OCI-LY1 (cell line): ENCODE data around the gene BNIP3.

Experiments
- H2AFZ ChIP-seq: fragments of 200-600 bp; sonication (generic), shearing (Covaris generic); 2 replicates; pipeline ENCODE4 v1.6.0; 2014; ENCODE audit warnings: antibody characterized with exemption, mild to moderate bottlenecking, low read length
- H3F3A ChIP-seq: fragments of 200-600 bp; sonication (generic), shearing (Covaris generic); 2 replicates; pipeline ENCODE4 v1.6.0; 2014; ENCODE audit warnings: mild to moderate bottlenecking, antibody characterized with exemption, low read length, moderate library complexity; ENCODE audit not compliant: insufficient read depth
- H3K27ac ChIP-seq: fragments of 200-600 bp; sonication (generic); 2 replicates; pipeline ENCODE4 v1.5.1; 2014; ENCODE audit warnings: low read length, mixed run types, mild to moderate bottlenecking, low read depth; ENCODE audit not compliant: poor library complexity, severe bottlenecking
- H3K27me3 ChIP-seq: fragments of 200-600 bp; sonication (generic); 2 replicates; pipeline ENCODE4 v1.6.0; 2014; ENCODE audit warnings: antibody characterized with exemption, mild to moderate bottlenecking, low read length, moderate library complexity; ENCODE audit not compliant: insufficient read depth
- H3K36me3 ChIP-seq: fragments of 200-600 bp; sonication (generic); 2 replicates; pipeline ENCODE4 v1.6.1; 2014; ENCODE audit warnings: mild to moderate bottlenecking, antibody characterized with exemption, low read length, moderate library complexity, mixed read lengths; ENCODE audit not compliant: insufficient read depth
- H3K4me1 ChIP-seq: fragments of 200-600 bp; sonication (generic); 2 replicates; pipeline ENCODE4 v1.5.1; 2014; ENCODE audit warnings: mild to moderate bottlenecking, low read length, moderate library complexity; ENCODE audit not compliant: insufficient read depth, severe bottlenecking
- H3K4me2 ChIP-seq: fragments of 200-600 bp; sonication (generic), shearing (Covaris generic); 2 replicates; pipeline ENCODE4 v1.6.1; 2014; ENCODE audit warnings: low read length
- H3K4me3 ChIP-seq: fragments of 200-600 bp; sonication (generic); 2 replicates; pipeline ENCODE4 v1.5.1; 2014; ENCODE audit warnings: low read length, low read depth, mild to moderate bottlenecking, mixed read lengths; ENCODE audit not compliant: poor library complexity, severe bottlenecking
- H3K79me2 ChIP-seq: fragments of 200-600 bp; shearing (Covaris generic); 2 replicates; pipeline ENCODE4 v1.6.1; 2016; ENCODE audit warnings: mixed run types, low read length, mixed read lengths; ENCODE audit not compliant: insufficient read depth
- H3K9ac ChIP-seq: fragments of 200-600 bp; sonication (generic), shearing (Covaris generic); 2 replicates; pipeline ENCODE4 v1.6.1; 2014; ENCODE audit warnings: mild to moderate bottlenecking, low read length, mixed read lengths
- H3K9me2 ChIP-seq: fragments of 200-600 bp; sonication (generic), shearing (Covaris generic); 2 replicates; pipeline ENCODE4 v1.6.1; 2014; ENCODE audit warnings: low read depth, mild to moderate bottlenecking, low read length, mixed read lengths
- H3K9me3 ChIP-seq: fragments of 200-600 bp; shearing (Covaris generic); 2 replicates; pipeline ENCODE4 v1.6.1; 2014; ENCODE audit warnings: low read length, mixed read lengths
- H4K20me1 ChIP-seq: fragments of 200-600 bp; sonication (generic), shearing (Covaris generic); 2 replicates; pipeline ENCODE4 v1.6.0; 2016; ENCODE audit warnings: mild to moderate bottlenecking, low read length; ENCODE audit not compliant: insufficient read depth
- EZH2 ChIP-seq: fragments of 200-600 bp; sonication (generic), shearing (Covaris generic); IDR thresholded peaks from 2 replicates; pipeline ENCODE4 v1.8.0; 2017; ENCODE audit warnings: borderline replicate concordance, mixed run types, mild to moderate bottlenecking, antibody characterized with exemption, low read length, moderate library complexity, mixed read lengths
- TF ChIP-seq, protein P1 (sequence below): fragments of 200-600 bp; sonication (generic), shearing (Covaris generic); IDR thresholded peaks from 2 replicates; pipeline ENCODE4 v1.5.1; 2017; ENCODE audit warnings: mild to moderate bottlenecking, antibody characterized with exemption, low read length, moderate library complexity, mixed read lengths

The BNIP3 gene

DNA sequence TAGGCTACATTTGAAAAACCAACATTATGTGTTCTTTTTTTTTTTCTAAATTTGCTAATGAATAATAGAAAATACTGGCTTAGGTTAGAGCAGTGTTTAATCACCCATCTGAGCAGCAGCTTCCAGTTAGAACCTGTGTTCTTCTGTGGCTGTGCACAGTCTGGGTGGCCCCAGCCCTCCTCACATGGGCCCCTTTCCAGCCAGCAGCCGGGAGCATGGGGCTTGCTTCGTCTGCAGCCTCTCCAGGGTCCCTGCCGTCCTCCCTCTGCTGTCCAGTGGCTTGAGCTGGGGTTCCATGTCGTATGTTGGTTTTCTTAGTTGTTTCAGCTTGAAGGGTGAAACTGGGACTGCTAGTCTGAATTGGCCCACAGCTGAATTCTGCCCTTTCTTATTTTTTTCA lies 37.3 kb downstream of the BNIP3 start:
- H2AFZ ChIP-seq = no peak overlapping the region
- H3F3A ChIP-seq = no peaks in the 10 kb centered on the region
- no peaks in the 10 kb centered on the region for H3K9me3 ChIP-seq
- no peaks in the 10 kb centered on the region for H3K4me1 ChIP-seq
- H4K20me1 ChIP-seq = no peaks in the 10 kb centered on the region
- peaks cover 83% of the 10 kb centered on the region for H3K36me3 ChIP-seq
- H3K27ac ChIP-seq = no peak overlapping the region
- H3K27me3 ChIP-seq = no peaks in the 10 kb centered on the region
- H3K9me2 ChIP-seq = no peaks in the 10 kb centered on the region
- H3K9ac ChIP-seq = no peak overlapping the region
- H3K4me3 ChIP-seq = no peak overlapping the region
- H3K79me2 ChIP-seq = no peaks in the 10 kb centered on the region
- no peak overlapping the region for H3K4me2 ChIP-seq
- TF ChIP-seq EZH2 = no peak
- TF ChIP-seq, protein P1, sequence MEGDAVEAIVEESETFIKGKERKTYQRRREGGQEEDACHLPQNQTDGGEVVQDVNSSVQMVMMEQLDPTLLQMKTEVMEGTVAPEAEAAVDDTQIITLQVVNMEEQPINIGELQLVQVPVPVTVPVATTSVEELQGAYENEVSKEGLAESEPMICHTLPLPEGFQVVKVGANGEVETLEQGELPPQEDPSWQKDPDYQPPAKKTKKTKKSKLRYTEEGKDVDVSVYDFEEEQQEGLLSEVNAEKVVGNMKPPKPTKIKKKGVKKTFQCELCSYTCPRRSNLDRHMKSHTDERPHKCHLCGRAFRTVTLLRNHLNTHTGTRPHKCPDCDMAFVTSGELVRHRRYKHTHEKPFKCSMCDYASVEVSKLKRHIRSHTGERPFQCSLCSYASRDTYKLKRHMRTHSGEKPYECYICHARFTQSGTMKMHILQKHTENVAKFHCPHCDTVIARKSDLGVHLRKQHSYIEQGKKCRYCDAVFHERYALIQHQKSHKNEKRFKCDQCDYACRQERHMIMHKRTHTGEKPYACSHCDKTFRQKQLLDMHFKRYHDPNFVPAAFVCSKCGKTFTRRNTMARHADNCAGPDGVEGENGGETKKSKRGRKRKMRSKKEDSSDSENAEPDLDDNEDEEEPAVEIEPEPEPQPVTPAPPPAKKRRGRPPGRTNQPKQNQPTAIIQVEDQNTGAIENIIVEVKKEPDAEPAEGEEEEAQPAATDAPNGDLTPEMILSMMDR = no peak

DNA sequence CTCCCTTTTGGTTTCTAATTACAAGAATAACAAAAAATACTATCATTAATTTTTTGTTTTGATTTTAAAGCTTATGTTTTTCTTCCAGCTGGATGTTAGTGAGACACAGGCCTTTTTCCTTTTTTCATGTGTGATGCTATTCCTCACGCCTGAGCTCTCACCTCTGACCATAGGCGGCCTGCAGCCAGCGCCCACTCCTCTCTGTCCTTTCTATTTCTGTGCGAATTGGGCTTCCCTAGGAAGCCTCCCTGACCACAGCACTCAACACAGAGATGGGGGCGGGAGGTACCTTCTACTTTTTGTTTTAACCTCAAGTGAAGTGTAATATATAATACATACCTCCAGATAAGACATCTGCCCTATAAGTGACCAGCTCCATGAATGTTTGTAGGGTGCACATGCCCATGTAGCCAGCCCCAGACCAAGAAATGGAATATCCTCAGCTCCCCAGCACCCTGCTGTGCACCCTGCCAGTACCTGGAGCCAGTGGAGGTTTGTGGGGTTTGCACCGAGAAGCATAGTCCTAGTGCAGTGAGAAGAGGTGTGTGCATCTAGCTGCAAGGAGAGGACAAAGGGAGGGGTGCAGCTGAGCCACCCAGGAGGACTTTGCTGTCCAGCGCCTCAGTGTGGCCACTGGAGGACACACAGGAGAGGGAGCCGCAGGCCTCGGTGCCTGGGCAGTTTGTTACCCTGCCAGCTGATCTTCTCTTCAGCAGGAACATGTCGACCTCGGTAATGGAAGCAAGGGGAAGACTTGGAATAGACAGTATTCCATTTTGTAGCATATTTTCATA lies 38.5 kb downstream of the BNIP3 start:
- H3K4me2 ChIP-seq = no peak overlapping the region
- no peak overlapping the region for H3K27ac ChIP-seq
- no peaks in the 10 kb centered on the region for H3K79me2 ChIP-seq
- H3K9me3 ChIP-seq = no peaks in the 10 kb centered on the region
- no peaks in the 10 kb centered on the region for H4K20me1 ChIP-seq
- H3K9ac ChIP-seq = no peak overlapping the region
- H3K27me3 ChIP-seq = no peaks in the 10 kb centered on the region
- TF ChIP-seq, protein P1 = peak; percentile 14; the same call in 1 of the 2 replicates
- no peak for TF ChIP-seq EZH2
- H3K9me2 ChIP-seq = no peaks in the 10 kb centered on the region
- no peaks in the 10 kb centered on the region for H3F3A ChIP-seq
- peaks cover 79% of the 10 kb centered on the region for H3K36me3 ChIP-seq
- H3K4me1 ChIP-seq = no peaks in the 10 kb centered on the region
- no peak overlapping the region for H2AFZ ChIP-seq
- no peak overlapping the region for H3K4me3 ChIP-seq

DNA sequence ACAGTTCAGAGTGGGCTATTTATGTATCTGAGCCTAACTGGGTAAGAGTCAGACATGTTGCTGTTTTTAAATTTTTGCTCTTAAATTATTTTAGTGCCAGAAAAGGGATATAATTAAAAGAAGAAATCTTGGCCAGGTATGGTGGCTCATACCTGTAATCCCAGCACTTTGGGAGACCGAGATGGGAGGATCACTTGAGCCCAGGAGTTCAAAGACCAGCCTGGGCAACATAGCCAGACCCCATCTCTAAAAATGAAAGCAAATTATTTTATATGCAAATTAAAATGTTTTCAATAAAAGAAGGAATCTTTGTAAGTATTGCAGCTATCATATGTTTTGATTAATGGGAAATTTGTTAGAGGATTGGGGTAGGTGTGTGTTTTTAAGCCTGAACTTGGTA lies 39.3 kb downstream of the BNIP3 start:
- Histone ChIP-seq H3K79me2 (no peaks in the 10 kb centered on the region), H3K4me1 (no peaks in the 10 kb centered on the region), H3K9me3 (no peaks in the 10 kb centered on the region), H3F3A (no peaks in the 10 kb centered on the region), H2AFZ (no peak overlapping the region), H3K4me3 (no peak overlapping the region), H3K27me3 (no peaks in the 10 kb centered on the region), H3K27ac (no peak overlapping the region), H3K9me2 (no peaks in the 10 kb centered on the region), H4K20me1 (no peaks in the 10 kb centered on the region), H3K36me3 (peaks cover 78% of the 10 kb centered on the region), H3K9ac (no peak overlapping the region), H3K4me2 (no peak overlapping the region)
- TF ChIP-seq, protein P1 = no peak
- TF ChIP-seq EZH2 = no peak
